MV-4-11 (cell line): ENCODE data around the gene CMTR1.

Experiments
- DNase-seq: peaks from one replicate; lab custom pipeline; 2025; lab: John Stamatoyannopoulos, UW

The CMTR1 gene

DNA sequence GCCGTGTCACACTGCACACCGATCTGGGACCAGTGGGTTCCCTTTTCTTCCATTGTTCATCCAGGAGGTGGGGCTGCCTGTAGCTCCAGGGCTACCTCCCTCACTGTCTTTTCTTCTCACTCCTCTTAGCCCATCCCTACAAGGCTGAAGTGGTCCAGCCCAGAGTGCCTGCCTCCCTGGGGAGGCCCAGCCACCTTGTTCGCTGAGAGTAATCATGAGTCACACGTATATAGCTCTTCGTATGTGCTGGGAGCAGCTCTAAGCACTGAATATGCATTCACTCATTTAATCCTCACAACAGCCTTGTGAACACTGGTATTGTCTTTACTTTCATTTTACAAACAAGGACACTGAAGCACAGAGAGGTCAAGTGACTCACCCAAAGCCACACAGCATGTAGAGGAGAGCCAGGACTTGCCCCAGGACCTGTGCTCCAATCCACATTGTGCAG lies 81.3 kb downstream of the CMTR1 start:
- DNase-seq, result no peak

- no peak for DNase-seq
Measured at GRCh38 chr6:37514837-37515236, 81.8 kb downstream of the CMTR1 start.

DNA sequence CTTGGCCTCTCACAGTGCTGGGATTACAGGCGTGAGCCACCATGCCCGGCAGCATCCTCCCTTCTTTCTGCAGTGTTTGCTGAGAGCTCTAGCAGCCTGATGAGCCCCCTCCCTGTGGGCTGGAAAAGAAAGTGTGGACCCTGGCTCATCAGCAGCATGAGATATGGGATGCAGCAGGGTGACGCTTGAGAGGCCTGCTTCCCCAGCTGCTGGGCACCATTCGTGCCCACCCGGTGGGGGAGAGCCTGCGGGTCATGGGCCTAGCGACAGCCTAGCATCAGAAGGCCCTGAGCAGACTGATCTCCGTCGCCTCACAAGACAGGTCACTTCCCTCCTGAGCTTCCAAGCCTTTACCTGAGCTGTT lies 82.7 kb downstream of the CMTR1 start:
- no peak for DNase-seq

DNA sequence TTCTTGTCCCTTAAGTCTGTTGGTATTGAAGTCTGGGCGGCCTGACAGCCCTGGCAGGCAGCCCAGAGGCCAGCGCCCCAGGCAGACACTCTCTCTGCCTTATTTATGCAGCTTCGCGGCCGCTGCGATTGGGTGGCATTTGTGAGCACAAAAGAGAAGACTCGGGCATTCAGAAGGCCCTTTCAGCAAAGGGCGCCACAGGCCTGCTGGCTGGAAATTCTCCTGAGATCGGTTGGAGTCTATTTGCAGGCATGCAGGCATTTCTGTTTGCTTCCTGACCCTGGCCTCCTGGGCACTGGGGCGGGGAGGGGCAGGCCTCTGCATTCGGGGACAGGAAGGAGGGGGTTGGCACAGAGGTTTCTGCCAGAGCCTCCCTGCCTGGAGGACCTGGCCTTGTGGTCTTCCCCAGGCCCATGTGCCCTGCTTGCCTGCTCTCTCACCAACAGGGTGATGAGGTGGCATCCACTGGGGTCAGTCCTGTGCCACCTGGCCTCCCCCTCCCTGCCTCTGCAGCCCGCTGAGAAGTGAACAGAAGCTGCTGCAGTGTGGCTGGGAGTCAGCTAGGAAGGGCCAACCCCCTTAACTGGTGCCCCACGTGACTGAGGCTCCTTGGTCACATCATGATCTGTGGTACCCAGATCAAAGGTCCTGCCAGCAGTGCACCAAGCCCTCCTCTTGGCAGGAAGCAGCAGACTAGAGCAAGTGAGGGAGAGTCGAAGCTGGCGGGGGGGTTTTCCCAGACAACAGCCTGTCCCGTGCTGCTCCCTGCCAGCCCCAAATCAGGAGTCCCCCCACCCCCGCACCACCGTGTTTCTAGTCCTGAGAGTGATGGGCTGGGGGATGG lies 83.3 kb downstream of the CMTR1 start:
- no peak for DNase-seq

GRCh38 chr6:37516920-37517405 lies 83.9 kb downstream of the CMTR1 start:
- DNase-seq, result no peak

- DNase-seq, result peak; percentile 94
Measured at GRCh38 chr6:37517411-37517812, 84.4 kb downstream of the CMTR1 start.

DNA sequence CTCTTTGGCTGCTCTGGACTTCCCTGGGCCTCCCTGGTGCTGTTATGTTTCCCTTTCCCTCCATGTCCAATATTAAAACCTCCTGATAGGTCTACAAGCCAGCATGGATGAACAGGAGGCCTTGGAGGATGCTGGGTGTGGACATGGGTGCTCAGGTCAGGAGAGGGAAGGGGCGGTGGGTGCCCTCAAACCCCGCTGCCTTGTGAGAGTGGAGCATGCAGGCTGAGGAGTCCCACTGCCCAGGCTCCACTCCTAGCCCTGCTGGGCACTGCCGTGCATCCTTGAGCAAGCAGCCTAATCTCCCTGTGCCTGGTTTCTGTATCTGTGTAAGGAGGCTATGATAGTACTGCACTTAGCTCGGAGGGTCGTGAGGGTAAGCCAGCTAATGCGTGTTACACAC lies 85.1 kb downstream of the CMTR1 start:
- no peak for DNase-seq

DNA sequence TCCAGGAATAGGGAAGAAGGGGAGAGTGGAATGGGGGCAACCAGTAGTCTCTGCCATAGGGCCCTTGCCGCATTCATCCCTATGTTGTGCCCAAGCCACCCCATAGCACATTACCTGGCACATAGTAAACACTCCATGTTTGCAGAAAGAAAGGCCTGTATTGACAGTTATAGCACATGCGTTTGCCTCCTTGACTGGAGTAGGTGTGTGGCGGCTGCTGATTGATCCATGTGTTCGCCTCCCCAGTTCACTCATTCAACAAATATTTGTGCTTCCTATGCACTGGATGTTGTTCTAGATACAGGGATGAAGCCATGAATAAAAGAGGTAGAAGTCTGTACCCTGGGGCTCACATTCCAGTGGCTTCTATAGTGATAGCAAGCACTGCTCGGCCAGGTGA lies 86.4 kb downstream of the CMTR1 start:
- no peak for DNase-seq

GRCh38 chr6:37520926-37521325 lies 87.9 kb downstream of the CMTR1 start:
- DNase-seq, result peak; percentile 63

DNA sequence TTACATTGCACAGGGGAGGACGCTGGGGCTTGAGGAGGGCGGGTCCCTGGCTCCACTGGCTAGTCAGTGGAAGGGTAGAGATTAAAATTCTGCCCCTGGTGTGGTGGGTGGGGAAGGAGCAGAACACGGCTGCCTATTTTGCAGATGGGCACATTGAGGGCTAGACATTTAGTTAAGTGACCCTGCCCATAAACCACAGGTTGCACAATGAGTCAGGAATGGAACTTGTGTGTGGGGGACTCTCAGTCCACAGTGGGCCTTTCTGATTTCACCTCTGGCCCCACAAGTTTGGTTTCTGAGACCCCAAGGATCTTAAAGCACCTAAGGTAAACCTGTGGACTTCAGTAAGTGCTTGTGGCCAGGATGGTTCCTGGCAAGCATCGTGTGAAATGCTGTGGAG lies 88.7 kb downstream of the CMTR1 start:
- no peak for DNase-seq

GRCh38 chr6:37522836-37523235 lies 89.8 kb downstream of the CMTR1 start:
- no peak for DNase-seq

DNA sequence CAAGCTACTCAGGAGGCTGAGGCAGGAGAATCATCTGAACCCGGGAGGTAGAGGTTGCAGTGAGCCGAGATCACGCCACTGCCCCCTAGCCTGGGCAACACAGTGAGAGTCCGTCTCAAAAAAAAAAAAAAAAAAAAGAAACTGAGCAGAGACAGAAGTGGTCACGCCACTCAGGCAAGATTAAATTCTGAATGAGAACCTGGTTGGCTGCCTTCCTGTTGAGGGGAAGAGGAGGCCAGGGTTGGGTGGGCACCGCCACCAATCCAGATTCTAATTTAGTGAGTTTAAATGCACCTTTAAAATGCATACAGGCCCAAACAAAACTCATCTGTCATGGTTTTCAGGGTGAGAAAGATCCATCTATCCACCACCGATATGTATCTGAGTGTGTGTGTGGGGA lies 90.4 kb downstream of the CMTR1 start:
- DNase-seq, result no peak

GRCh38 chr6:37524025-37524969 lies 91.3 kb downstream of the CMTR1 start:
- no peak for DNase-seq

GRCh38 chr6:37524970-37525318 lies 91.9 kb downstream of the CMTR1 start:
- no peak for DNase-seq

DNA sequence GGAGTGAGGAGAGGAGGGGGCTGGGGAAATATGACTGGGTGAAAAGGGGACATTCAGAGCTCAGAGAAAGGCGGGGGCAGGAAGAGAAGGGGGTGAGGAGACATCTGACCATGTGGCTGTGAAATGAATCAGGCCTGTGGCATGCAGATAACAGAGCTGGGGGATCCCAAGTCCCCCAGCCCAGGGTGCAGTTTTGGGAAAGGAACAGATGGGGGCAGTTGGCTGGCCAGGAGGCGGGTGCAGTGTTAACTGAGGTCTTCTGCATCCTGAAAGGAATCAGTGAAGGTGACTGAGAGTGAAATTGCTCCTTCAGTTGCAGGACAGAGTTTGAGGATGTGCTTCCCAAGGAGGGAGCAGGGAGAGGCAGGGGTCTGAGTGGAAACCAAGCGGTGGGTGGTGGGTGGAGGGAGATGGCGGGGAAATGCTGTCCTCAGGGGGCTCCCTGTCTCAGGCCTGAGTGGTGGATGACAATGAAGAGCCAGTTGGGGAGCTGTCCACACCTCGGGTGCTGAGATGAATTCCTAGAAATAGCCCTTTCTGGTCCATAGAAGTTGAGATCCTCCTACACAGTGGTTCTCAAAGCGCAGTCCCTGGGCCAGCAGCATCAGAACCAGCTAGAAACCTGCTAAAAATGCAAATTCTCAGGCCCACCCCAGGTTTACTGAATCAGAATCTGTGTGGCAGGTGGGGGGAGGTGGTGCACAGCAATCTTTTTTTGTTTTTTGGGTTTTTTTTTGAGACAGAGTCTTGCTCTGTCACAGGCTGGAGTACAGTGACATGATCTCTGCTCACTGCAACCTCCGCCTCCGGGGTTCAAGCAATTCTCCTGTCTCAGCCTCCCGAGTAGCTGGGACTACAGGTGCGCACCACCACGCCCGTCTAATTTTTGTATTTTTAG lies 92.7 kb downstream of the CMTR1 start:
- DNase-seq, result peak; percentile 17

DNA sequence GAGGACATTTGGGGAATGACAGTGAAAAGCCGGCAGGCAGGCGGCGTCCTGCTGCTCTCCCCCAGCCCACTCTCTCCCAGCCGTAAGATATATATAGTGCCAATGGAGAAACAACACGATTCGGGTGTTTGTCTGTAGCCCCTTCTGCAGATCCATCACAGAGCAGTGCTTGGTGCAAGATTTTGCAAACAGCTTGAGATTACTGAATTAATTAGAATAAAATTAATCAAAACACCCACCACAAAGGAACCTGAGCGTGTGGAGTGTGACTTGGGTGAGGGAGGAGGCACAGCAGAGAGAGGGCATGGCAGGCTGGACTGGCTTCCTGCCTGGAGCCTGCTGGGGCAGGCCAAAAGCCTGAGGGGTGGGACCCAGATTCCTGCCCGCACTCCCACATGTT lies 95.5 kb downstream of the CMTR1 start:
- DNase-seq, result no peak

- no peak for DNase-seq
Measured at GRCh38 chr6:37530297-37530696, 97.3 kb downstream of the CMTR1 start.

DNA sequence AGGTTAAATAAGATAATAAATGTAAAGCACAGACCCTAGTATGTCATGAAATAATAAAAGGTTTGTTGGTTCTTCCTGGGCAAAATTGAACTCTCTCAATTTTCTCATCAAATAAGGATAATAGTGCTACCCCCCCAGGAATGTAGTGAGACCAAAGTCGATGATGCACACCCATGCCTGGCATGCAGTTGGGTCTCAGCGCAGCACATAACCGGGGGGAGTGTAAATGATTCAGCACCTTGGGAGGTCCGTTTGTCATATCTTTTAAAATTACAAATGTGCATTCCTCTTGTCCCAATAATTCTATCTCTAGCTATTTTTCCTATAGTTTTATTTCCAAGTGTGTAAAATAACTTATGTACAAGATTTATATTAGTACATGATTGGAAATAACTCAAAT lies 98.0 kb downstream of the CMTR1 start:
- no peak for DNase-seq
